HT1080 (cell line): ENCODE data around the gene TRPC4AP. TPM values are rescaled to one million over a fixed set of nuclear protein-coding genes. Genes with fewer than 3 reads are reported as not detected.
A peak's percentile ranks its signal among the peaks of the same experiment; 100 is the strongest.

Source experiments
- DNase-seq: peaks from one replicate; pipeline ENCODE4 v3.0.0-alpha.2; 2015; ENCODE audit warnings: low read depth
- small RNA-seq: library from RNA; depleted of rRNA; stranded (forward); fragments of <200 nt; gene quantifications from one replicate; pipeline ENCODE3, GENCODE V24; 2014
- total RNA-seq: library from RNA; depleted of rRNA; stranded (reverse); fragments of >200 nt; shearing (Covaris generic); gene quantifications from 2 replicates; pipeline ENCODE4 v1.2.3, GENCODE V29; 2014; rRNA removed

Gene TRPC4AP
- total RNA-seq, 1 experiment from 2014 or later = 46.7 TPM

DNA sequence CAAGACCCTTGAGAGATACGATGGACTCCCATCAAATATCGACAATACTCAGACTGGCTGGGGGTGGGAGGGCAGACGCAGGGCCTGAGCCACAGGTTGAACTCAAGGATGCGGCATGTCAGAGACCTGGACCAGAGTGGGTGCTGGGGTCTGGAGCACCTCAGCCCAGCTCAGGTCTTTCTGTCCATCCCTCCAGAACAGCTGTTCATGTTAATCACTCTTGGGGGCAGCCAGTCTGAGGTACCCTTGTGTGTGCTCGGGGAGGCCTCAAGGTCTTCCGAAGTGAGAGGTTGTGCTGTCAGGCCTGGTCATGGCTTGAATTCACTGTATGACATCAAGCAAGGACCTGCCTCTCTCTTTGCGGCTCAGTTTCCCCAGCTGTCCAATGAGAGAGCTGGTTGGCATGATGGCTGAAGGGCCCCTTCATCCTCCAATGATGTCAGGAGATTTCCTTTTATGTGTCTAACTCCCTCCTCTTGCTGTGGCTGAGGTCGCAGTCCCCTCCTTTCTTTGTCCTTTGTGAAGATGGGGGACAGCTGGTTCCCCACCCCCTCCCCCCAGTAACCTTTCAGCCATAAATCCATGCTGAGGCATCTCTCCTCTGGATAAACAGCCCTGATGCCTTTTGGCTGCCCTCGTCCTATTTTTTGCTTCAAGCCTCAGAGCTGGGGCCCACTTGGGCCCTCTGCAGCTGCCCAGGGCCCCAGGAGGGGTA, 121.6 kb downstream of the TRPC4AP start:
- DNase-seq = no peak

DNA sequence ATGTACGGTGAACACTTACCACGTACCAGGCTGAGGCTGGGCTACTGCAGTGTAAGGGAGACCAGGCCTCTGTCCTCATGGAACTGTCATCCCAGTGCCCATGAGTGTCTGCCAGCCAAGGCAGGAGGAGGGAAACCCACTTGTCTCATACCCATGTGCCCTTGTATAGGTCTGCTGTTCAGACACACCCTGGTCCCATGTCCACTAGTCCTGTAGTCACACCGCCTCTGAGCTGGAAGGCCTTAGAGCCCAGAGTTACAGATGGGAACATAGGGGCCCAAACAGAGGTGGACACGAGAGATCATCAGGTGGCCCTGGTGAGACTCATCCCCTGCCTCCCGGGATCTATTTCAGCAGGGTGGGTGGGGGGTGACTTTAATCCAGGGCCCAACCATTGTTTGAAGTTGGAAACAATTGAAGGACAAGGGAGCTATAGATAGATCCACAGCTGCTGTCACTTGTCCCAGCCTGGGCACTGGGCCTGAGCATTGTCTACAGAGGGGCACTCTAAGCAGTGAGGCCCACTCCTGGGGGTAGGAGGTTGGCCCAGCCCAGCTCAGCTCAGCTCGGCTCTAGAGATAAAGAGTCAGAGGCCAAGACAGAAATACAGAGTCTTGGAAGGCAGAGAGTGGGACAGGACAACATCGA, 122.3 kb downstream of the TRPC4AP start:
- DNase-seq = no peak

DNA sequence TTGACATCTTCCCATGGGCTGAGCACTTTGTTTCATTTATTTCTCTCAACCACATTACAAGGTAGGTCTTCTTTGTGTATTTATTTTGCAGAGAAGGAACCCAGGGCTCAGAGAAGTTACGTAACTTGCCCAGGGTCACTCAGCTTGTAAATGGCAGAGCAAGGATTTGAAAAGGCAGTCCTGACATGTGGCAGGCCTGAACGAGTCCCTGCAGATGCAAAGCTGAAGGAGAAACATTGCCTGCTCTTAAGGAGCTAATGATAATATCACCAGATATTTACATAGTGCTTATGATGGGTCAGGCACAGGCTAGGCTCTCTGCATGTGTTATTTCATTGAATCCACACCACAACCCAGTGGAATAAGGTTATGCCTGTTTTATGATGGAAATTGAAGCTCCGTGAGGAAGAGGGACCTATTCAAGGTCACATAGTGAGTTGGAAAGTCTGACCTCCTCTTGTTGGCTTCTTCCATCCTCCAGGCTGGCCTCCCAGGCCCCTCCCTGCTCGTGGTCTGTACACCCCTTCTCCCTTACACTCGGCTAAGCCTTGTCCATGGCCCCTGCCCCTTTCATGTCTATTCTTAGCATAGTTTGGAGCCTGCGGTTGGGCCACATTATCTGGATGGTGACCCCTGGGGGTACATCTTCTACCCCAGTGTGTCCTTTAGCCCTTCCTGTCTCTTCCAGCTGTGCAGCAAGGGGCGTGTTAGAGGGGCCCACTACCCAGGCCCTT, 124.4 kb downstream of the TRPC4AP start:
- no peak for DNase-seq

DNA sequence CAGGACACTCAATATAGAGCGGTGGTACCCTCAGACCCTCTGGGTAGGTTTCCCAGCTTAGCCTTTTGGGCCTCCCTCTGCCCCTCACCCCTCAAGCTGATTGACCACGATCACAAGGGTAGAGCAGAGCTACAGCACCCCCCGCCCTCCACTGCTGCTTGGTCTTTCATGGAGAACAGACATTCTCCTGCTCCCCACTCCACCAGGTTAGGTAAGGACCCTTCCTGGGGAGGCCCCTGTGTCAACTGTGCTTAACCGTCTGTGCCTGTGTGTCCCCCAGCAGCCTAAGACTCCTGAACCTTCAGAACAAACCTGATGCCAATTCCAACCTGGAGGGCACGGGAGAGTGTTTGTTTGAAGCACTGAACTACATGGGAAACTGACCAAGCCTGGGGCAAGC, 125.2 kb downstream of the TRPC4AP start:
- no peak for DNase-seq

DNA sequence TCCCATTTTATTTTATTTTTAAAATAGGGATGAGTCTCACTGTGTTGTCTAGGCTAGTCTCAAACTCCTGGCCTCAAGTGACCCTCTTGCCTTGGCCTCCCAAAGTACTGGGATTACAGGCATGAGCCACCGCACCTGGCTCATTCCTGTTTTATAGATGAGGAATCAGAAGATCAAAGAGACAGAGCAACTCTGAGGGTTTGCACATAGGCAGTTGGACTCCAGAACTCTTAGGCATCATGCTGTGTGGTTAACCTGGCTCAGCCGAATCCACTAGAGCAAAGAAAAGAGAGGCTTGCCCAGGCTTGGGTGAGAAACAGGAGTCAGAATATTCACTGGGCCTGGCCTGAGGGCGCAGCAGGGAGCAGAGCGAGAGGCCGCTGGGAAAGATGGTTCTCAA, 127.6 kb downstream of the TRPC4AP start:
- DNase-seq = no peak

DNA sequence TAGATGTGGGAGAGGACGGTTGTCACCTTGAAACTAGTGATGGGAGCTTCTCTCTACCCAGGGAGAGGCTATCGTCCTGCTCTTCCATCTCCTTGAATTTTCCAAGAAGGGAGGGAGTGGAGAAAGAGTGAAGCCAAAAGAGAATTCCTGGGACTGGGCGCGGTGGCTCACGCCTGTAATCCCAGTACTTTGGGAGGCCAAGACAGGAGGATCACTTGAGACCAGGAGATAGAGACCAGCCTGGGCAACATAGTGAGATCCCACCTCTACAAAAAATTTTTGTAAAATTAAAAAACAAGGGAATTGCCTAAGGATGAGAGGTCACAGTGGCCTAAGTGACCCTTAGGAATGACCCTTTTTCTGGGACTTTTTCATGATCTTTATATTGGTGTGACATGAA, 128.1 kb downstream of the TRPC4AP start:
- no peak for DNase-seq

DNA sequence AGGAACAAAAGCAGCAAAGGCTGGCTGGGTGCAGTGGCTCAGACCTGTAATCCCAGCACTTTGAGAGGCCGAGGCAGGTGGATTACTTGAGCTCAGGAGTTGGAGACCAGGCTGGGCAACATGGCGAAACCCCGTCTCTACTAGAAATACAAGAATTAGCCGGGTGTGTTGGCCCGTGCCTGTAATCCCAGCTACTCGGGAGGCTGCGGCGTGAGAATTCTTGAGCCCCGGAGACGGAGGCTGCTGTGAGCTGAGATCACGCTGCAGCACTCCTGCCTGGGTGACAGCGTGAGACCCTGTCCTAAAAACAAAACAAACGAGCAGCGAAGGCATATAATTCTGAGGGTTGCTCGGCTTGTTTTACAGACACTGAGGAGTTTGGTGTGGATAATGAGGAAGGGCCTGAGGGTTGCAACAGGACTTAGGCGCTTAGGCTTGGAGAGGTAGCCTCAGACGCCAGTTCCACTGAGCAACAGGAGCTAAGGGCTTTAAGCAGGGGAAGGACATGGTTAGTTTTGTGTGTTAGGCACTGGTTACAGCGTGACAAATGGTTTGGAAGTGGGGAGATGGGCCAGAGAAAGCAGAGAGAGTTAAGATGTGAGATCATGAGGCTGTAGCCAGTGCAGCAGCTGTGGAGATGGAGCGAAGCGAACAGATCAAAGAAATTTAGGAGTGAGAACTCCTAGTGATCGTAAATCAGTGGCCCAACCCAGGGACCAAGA, 135.7 kb downstream of the TRPC4AP start:
- no peak for DNase-seq

DNA sequence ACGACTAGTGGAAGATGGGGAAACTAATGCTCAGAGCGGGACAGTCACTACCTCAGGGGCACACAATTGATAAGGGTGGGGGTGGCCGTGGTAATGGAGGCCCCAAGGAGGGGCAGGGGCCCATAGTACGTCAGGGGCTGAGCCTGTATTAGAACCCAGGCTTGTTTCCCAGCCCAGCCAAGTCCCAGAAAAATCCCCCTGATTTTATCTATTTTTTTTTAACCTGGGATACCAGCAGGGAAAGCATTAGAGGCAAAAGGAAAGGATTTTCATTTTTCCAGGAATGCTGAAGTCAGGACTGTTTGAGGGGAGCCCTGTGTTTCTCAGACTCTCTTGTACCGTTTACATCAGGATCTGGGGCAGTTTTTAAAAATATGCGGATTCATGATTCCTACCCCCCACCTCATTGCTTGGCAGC, 136.6 kb downstream of the TRPC4AP start:
- DNase-seq = no peak

DNA sequence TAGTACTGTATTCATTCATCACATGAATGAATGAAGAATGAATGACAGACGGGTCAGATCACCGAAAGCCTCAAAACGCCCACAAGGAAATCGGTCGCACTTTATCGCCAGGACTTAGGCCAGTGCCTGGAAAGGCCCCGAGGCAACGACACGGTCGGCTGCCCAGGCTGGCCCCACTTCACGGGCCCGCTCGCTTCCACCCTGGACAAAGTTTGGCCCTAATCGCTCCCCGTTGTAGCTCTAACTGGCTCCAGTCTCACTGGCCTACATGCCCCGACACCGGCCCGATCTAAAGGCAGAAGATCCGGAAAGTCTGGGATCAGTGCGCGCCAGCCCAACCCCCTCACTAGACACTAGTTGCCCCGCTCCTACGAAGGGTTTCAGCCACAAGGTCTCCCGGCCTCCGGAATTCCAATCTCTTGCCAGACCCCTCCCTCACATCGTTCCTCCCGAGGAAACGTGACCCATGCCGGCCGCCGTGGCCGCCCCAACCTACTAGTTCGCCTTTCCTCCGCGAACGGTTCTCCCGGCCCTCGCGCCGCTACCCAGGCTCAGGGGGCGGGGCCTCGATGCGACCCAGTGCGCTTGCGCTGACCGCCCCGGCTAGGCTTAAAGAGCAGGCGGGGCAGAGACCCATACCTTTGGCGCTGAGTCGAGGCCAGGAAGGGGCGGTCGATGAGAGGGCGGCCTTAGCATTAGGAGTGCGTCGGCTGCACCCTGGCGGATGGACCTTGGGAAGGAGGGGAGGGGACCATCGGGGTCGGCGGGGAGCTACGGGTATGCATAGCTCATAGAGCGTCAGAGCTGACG, 137.2 kb downstream of the TRPC4AP start, which contains the start of the genes GSS and MYH7B:
Gene GSS, minus strand, starts transcription at position 576 of the 810 bp plus-strand sequence. CDS start 3,954 bp downstream, outside the sequence.
Gene MYH7B, plus strand, starts transcription at position 638 of the 810 bp plus-strand sequence. CDS start 22,138 bp downstream, outside the sequence.
- DNase-seq = peak; percentile 96

DNA sequence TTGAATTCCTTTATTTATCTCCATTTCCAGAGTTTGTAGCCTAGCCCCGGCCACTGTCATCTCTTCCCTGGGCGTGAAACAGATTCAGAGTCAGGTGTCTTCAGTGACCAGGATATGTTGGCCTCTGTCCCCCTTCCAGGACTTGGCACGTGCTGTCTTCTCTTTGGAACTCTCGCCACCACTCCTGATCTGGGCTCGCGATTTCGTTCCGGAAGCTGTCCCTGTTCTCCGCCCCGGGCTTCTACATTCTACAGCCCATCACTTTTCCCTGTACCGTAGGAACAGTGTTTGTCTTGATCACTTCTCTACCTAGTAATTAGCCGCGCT, 137.7 kb downstream of the TRPC4AP start:
- peak; percentile 37 for DNase-seq

DNA sequence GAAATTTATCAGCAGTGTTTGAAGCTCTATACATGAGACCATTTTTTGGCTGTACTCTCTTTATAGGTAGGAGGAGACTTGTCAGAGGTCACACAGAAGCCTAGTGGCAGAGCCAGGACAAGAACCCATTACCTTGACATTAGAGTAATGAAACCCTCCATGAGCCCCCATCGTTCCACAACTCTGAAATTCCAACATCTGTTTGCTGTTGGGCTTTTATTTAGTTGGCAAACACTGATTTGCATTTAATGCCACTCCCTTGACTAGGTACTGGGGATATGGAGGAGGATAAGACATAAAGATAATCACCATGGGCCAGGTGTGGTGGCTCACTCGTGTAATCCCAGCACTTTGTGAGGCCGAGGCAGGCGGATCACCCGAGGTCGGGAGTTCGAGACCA, 138.6 kb downstream of the TRPC4AP start:
- no peak for DNase-seq

DNA sequence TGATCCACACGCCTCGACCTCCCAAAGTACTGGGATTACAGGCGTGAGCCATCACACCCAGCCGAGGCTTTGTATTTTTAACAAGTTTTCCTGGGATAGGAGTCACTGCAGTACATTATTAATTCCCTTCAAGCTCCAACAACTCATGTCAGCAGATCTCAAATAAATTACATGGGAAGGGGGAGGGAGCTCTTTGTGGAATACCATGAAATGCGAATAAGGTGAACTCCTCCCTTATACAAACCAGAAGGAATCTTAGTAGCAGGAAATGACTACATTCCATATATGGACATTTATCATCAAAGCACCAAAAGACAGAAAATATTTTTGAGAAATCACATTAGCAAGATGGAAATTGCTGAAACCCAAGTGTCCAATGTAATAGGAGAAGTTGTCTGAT, 139.9 kb downstream of the TRPC4AP start:
- DNase-seq = no peak

Small RNA genes lying within 50 kb of the gene (small RNA-seq; reads per million reads assigned to genes)
- gene MIR499A = not detected
- gene RF00275 = not detected
- not detected for gene RNU6-407P

Other genes with a start within 250 kb of the TRPC4AP start
- 4.2 and 4.3 TPM in 2 replicates for gene GGT7, start 220.0 kb downstream of the TRPC4AP start, total RNA-seq
- gene ACSS2, start 216.2 kb downstream of the TRPC4AP start, total RNA-seq = 23.0 and 23.8 TPM in 2 replicates
- gene GSS, start 137.0 kb downstream of the TRPC4AP start, total RNA-seq = 91.8 and 95.1 TPM in 2 replicates
- 0.33 TPM in 1 of 2 replicates, not detected in the other for gene MYH7B, start 136.9 kb downstream of the TRPC4AP start, total RNA-seq
- 29.4 and 37.6 TPM in 2 replicates for gene EDEM2, start 54.5 kb upstream of the TRPC4AP start, total RNA-seq
- gene PROCR, start 79.3 kb upstream of the TRPC4AP start, total RNA-seq = 73.5 and 96.8 TPM in 2 replicates
- gene MMP24, start 133.9 kb upstream of the TRPC4AP start, total RNA-seq = 0.23 and 0.30 TPM in 2 replicates
- 26.4 and 38.1 TPM in 2 replicates for gene MMP24OS, start 185.3 kb upstream of the TRPC4AP start, total RNA-seq
- gene EIF6, start 192.0 kb upstream of the TRPC4AP start, total RNA-seq = 516 and 620 TPM in 2 replicates
- not detected in 2 replicates for gene FAM83C, start 199.6 kb upstream of the TRPC4AP start, total RNA-seq